HepG2 (cell line): ENCODE results near the gene DACH2.

ENCODE experiments used
- HNRNPLL ChIP-seq: fragments of 200-400 bp; formaldehyde crosslinking; IDR thresholded peaks from 2 replicates; pipeline ENCODE4 v1.6.1; 2017; ENCODE audit warnings: mild to moderate bottlenecking, low read depth, low read length; ENCODE audit not compliant: poor library complexity, severe bottlenecking
- PAX8 ChIP-seq: sonication (generic); formaldehyde crosslinking; IDR thresholded peaks from 2 replicates; pipeline ENCODE4 v1.8.0; 2022; ENCODE audit warnings: mild to moderate bottlenecking, missing genetic modification reagents, borderline replicate concordance
- POLR2A ChIP-seq, 2 experiments: IDR thresholded peaks; 2 replicates each; pipeline ENCODE4 v1.6.1; 2011; ENCODE audit warnings: low read depth in 2 of 2, low read length in 2 of 2, mild to moderate bottlenecking in 1 of 2, moderate library complexity in 1 of 2; ENCODE audit not compliant: insufficient read depth in 1 of 2
- SRF ChIP-seq: IDR thresholded peaks from 2 replicates; pipeline ENCODE4 v1.6.1; 2011; ENCODE audit warnings: mild to moderate bottlenecking, low read depth, low read length, moderate library complexity
- ZNF296 ChIP-seq: sonication (generic); formaldehyde crosslinking; conservative IDR thresholded peaks from 2 replicates; pipeline ENCODE4 v1.5.0; 2020; ENCODE audit warnings: mild to moderate bottlenecking, missing genetic modification reagents
- TF ChIP-seq, protein P1 (sequence below), 2 experiments: sonication (generic) in 1 of 2; formaldehyde crosslinking in 1 of 2; IDR thresholded peaks; 2 replicates each; pipeline versions ENCODE4 v1.5.1 to v1.6.1; 2011 to 2020; ENCODE audit warnings: borderline replicate concordance in 1 of 2, low read depth in 1 of 2, low read length in 1 of 2, mild to moderate bottlenecking in 1 of 2, missing genetic modification reagents in 1 of 2, moderate library complexity in 1 of 2
- TF ChIP-seq, protein P2 (sequence below): sonication (generic); formaldehyde crosslinking; IDR thresholded peaks from 2 replicates; pipeline ENCODE4 v1.8.1; 2023; ENCODE audit warnings: missing genetic modification reagents, inconsistent platforms, borderline replicate concordance
- TF ChIP-seq, protein P3 (sequence below): sonication (generic); formaldehyde crosslinking; IDR thresholded peaks from 2 replicates; pipeline ENCODE4 v1.5.0; 2020; ENCODE audit warnings: mild to moderate bottlenecking, missing genetic modification reagents, moderate library complexity

DNA sequence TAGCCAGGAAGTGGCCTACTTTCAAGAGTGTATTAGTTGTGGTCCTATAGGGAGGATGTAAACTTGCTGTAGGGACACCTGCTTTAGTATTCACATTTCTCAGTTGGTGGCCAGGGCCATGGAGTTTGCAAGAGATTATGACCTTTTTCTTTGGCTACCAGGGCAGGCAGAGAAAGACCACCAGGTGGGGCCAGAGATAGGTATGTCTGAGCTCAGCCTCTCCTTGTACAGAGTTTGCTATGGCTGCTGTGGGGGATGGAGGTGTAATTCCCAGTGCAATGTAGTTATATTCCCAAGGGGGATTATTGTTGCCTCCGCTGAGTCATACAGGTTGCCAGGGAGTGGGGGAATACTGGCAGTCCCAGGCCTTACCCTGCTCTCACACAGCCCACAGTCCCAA lies 26.3 kb upstream of the DACH2 start:
- TF ChIP-seq POLR2A (IDR thresholded peaks at IDR 0.05; ENCODE audit: insufficient read depth in 1 of 2, low read depth in 2 of 2, low read length in 2 of 2) (no peak), HNRNPLL (no peak), ZNF296 (CRISPR knock-in tag) (no peak), SRF (no peak), PAX8 (CRISPR knock-in tag) (no peak)
- TF ChIP-seq, protein P1, sequence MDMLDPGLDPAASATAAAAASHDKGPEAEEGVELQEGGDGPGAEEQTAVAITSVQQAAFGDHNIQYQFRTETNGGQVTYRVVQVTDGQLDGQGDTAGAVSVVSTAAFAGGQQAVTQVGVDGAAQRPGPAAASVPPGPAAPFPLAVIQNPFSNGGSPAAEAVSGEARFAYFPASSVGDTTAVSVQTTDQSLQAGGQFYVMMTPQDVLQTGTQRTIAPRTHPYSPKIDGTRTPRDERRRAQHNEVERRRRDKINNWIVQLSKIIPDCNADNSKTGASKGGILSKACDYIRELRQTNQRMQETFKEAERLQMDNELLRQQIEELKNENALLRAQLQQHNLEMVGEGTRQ (IDR thresholded peaks at IDR 0.05; ENCODE audit: low read depth, low read length): no peak
- TF ChIP-seq, protein P1 (CRISPR knock-in tag; IDR thresholded peaks at IDR 0.05; ENCODE audit: borderline replicate concordance): no peak
- TF ChIP-seq, protein P2, sequence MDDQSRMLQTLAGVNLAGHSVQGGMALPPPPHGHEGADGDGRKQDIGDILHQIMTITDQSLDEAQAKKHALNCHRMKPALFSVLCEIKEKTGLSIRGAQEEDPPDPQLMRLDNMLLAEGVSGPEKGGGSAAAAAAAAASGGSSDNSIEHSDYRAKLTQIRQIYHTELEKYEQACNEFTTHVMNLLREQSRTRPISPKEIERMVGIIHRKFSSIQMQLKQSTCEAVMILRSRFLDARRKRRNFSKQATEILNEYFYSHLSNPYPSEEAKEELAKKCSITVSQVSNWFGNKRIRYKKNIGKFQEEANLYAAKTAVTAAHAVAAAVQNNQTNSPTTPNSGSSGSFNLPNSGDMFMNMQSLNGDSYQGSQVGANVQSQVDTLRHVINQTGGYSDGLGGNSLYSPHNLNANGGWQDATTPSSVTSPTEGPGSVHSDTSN (CRISPR knock-in tag): no peak
- TF ChIP-seq, protein P3, sequence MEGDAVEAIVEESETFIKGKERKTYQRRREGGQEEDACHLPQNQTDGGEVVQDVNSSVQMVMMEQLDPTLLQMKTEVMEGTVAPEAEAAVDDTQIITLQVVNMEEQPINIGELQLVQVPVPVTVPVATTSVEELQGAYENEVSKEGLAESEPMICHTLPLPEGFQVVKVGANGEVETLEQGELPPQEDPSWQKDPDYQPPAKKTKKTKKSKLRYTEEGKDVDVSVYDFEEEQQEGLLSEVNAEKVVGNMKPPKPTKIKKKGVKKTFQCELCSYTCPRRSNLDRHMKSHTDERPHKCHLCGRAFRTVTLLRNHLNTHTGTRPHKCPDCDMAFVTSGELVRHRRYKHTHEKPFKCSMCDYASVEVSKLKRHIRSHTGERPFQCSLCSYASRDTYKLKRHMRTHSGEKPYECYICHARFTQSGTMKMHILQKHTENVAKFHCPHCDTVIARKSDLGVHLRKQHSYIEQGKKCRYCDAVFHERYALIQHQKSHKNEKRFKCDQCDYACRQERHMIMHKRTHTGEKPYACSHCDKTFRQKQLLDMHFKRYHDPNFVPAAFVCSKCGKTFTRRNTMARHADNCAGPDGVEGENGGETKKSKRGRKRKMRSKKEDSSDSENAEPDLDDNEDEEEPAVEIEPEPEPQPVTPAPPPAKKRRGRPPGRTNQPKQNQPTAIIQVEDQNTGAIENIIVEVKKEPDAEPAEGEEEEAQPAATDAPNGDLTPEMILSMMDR (CRISPR knock-in tag): no peak
